ENCODE data around the gene KCNJ10.

- TF ChIP-seq ZBTB7A (IDR thresholded peaks at IDR 0.05; ENCODE audit: low read depth) (no peak), TCF12 (IDR thresholded peaks at IDR 0.05; ENCODE audit: low read depth) (no peak), RAD21 (IDR thresholded peaks at IDR 0.05; ENCODE audit: low read depth) (no peak), EP300 (IDR thresholded peaks at IDR 0.05; ENCODE audit: borderline replicate concordance) (no peak), EGR1 (IDR thresholded peaks at IDR 0.05) (no peak)
These were observed 27.4 kb upstream of the KCNJ10 start for GRCh38 chr1:160097151-160097910.
